BJ (cell line): ENCODE data around the gene TMEM44. TPM values are rescaled to one million over a fixed set of nuclear protein-coding genes. Genes with fewer than 3 reads are reported as not detected.

Source experiments
- CTCF ChIA-PET: fragments of 350-600 bp; formaldehyde crosslinking; extraction: SDS; loops from one replicate; lab custom pipeline; 2021; ENCODE audit warnings: antibody characterized with exemption, inconsistent platforms; lab: Yijun Ruan, JAX
- POLR2A ChIA-PET: fragments of 300-600 bp; sonication (Branson Sonifier 250); formaldehyde crosslinking; extraction: SDS; loops from one replicate; lab custom pipeline; 2021; ENCODE audit warnings: antibody characterized with exemption; lab: Charles Lee
- DNase-seq: peaks from one replicate; pipeline ENCODE4 v3.0.0-alpha.2; 2011; ENCODE audit warnings: low read depth
- H3K27me3 ChIP-seq: 2 replicates; pipeline ENCODE4 v1.6.0; 2011; ENCODE audit warnings: low read length; ENCODE audit not compliant: control insufficient read depth, insufficient read depth
- H3K36me3 ChIP-seq: 2 replicates; pipeline ENCODE4 v1.5.1; 2011; ENCODE audit warnings: low read length; ENCODE audit not compliant: control insufficient read depth, insufficient read depth
- H3K4me3 ChIP-seq: 2 replicates; pipeline ENCODE4 v1.5.1; 2011; ENCODE audit warnings: low read depth, mild to moderate bottlenecking, control low read depth, low read length
- polyA plus RNA-seq: library from polyadenylated mRNA; depleted of rRNA; stranded (reverse); fragments of >200 nt; gene quantifications from 2 replicates; pipeline ENCODE4 v1.2.3, GENCODE V29; 2011
- TF ChIP-seq, protein P1 (sequence below): IDR thresholded peaks from 2 replicates; pipeline ENCODE4 v1.5.1; 2011; ENCODE audit warnings: low read depth, mild to moderate bottlenecking, control low read depth, inconsistent platforms, low read length, moderate library complexity; ENCODE audit not compliant: insufficient read depth

Gene TMEM44
- polyA plus RNA-seq, 1 experiment: 17.7 TPM

DNA sequence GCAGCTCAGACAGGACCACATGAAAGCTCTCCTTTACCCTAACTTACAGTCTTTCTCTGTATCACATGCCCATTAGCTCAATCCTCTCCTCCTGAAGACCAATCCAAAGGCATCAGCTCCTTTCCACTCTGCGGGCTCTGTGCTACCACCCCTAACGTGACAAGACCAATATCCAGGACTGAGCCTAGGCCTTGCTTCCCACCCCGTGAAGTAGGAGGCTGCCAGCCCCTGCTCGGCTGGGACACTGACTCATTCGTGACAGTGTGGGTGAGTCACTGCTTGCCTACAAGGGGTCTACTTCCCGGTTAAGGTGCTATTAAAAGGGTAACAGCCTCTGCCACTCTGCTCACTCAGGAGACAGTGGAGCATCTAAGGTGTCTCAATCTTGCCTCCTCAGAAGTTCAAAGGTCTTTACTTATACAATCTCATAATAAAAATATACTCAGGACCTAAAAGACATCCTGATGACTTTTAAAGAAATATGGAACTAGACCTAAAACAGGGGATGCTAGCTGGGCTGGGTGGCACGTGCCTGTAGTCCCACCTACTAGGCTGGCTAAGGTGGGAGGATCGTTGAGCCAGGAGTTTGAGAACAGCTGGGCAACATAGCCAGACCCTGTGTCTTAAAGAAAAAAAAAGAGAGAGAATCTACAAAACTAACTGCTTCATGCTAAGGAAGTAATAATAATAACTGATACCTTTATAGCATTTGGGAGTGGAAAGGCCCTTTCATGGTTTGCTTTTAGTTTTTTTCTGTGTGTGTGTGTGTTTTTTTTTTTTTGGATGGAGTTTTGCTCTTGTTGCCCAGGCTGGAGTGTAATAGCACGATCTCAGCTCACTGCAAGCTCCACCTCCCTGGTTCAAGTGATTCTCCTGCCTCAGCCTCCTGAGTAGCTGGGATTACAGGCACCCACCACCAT, 55.0 kb downstream of the TMEM44 start:
- peak; percentile 66 for DNase-seq
- ChIA-PET POLR2A (no interaction called here), CTCF (interaction anchor here (1.0 to 2.1 kb wide), 3 partner anchors 12 to 106 kb away, joined by 3 to 7 read pairs (median 3); no protein-coding TSS in a partner anchor)
- H3K27me3 ChIP-seq: no peaks in the 10 kb centered on the region
- no peaks in the 10 kb centered on the region for H3K36me3 ChIP-seq
- no peak overlapping the region for H3K4me3 ChIP-seq
- TF ChIP-seq, protein P1, sequence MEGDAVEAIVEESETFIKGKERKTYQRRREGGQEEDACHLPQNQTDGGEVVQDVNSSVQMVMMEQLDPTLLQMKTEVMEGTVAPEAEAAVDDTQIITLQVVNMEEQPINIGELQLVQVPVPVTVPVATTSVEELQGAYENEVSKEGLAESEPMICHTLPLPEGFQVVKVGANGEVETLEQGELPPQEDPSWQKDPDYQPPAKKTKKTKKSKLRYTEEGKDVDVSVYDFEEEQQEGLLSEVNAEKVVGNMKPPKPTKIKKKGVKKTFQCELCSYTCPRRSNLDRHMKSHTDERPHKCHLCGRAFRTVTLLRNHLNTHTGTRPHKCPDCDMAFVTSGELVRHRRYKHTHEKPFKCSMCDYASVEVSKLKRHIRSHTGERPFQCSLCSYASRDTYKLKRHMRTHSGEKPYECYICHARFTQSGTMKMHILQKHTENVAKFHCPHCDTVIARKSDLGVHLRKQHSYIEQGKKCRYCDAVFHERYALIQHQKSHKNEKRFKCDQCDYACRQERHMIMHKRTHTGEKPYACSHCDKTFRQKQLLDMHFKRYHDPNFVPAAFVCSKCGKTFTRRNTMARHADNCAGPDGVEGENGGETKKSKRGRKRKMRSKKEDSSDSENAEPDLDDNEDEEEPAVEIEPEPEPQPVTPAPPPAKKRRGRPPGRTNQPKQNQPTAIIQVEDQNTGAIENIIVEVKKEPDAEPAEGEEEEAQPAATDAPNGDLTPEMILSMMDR: no peak

DNA sequence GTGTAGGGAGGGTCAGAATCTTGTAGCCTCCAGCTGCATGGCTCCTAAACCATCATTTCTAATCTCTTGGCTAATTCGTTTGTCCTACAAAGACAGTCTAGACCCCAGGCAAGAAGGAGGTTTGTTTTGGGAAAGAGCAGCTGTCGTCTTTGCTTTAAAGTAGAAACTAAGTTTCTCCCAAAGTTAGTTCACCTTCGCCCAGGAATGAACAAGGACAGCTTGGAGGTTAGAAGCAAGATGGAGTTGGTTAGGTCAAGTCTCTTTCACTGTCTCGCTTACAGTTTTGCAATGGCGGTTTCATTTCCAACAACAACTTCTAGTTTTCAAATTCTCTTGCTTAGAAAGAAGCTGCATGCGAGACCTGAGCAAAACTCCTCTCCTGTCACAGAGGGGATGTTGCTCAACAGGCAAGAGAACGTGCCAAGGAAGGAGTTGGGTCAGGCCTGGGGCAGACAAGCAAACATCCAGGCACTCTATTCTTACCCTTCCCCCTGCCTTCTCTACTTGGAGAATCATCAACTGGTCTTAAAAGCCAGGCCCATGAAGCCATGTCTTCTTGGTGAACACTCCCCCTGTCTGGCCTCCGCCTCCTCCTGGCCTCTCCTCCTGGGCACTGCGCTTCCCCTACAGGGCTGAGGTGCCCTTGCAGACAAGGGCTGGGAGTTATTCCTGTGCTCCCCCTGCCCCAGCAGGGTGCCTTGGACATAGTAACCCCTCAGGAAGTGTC, 57.6 kb downstream of the TMEM44 start:
- no peak overlapping the region for H3K4me3 ChIP-seq
- TF ChIP-seq, protein P1: no peak
- no peaks in the 10 kb centered on the region for H3K27me3 ChIP-seq
- ChIA-PET POLR2A (no interaction called here), CTCF (interaction anchor here (0.9 to 5.5 kb wide), 7 partner anchors 11 to 103 kb away, joined by 3 to 49 read pairs (median 3); no protein-coding TSS in a partner anchor)
- no peaks in the 10 kb centered on the region for H3K36me3 ChIP-seq
- DNase-seq: no peak

DNA sequence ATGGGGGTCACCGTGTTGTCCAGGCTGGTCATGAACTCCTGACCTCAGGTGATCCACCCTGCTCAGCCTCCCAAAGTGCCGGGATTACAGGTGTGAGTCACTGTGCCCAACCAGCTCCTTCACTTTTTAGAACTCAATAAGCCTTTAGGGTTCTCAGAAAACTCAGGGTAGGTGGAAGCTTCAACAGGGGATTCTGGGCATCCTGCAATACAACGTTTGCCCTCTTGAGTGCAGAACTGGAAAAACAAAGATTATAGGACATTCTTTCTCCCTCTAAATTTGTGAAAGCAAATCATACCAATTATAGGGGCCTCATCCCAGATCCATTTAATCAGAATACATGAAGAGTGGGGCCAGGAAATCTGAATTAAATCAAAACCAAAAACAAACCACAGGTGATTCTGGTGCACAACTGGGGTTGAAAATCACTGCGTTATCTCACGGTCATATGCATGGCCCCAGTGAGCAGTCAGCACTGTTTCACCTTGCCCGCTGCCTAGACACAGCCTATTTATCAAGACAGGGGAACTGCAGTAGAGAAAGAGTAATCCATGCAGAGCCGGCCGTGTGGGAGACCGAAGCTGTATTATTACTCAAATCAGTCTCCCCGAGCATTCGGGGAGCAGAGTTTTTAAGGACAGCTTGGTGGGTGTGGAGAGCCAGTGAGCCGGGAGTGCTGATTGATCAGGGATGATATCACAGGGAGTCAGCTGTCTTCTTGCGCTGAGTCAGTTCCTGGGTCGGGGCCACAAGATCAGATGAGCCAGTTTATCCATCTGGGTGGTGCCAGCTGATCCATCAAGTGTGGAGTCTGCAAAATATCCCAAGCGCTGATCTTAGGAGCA, 58.4 kb downstream of the TMEM44 start:
- Histone ChIP-seq H3K36me3 (no peaks in the 10 kb centered on the region), H3K27me3 (no peaks in the 10 kb centered on the region), H3K4me3 (no peak overlapping the region)
- ChIA-PET CTCF (interaction anchor here (0.8 to 5.5 kb wide), 10 partner anchors 12 to 107 kb away, joined by 3 to 49 read pairs (median 3); no protein-coding TSS in a partner anchor), POLR2A (interaction anchor here (0.6 kb wide), 1 partner anchor 194 kb away, joined by 4 read pairs; no protein-coding TSS in a partner anchor)
- no peak for DNase-seq
- TF ChIP-seq, protein P1: peak; percentile 26; the same call in 1 of the 2 replicates

DNA sequence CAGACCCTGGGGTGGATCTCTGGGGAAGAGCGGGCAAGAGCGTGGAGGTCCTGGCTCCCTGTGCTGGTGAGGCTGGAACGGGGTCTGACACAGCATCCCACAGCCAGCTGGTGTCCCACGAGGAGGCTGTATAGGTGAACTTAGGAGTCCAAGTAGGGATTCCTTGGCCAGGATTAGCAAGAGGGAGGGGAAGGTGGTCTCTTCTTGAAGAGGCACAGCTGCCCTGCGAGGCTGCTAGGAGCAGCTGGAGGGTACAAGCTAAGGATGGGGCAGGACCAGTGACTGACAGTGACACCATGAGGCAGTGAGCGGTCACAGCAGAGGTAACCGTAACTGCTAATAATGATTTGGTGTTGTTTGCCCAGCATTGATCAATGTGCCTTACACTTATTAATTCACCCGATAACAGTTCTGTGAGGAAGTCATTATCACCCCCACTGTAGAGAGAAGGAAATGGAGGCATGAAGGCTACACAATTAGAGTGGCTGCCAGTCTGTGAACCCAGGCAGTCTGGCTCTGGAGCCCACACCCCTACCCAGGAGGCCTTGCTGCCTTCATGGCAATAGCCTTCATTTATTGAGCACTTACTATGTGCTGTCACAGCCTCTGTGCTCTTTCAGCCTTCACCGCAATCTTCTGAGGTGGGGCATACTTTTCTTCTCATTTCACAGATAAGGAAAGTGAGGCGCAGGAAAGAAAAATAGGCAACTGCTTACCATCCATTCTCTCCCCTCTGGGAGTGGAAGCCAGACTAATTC, 59.4 kb downstream of the TMEM44 start:
- DNase-seq: no peak
- POLR2A ChIA-PET: interaction anchor here (0.6 kb wide), 1 partner anchor 195 kb away, joined by 4 read pairs; no protein-coding TSS in a partner anchor

More for the DNA sequence above, 59.4 kb downstream of the TMEM44 start:
- TF ChIP-seq, protein P1: peak; percentile 47
- CTCF ChIA-PET: interaction anchor here (0.8 to 5.5 kb wide), 11 partner anchors 8 to 224 kb away, joined by 3 to 49 read pairs (median 4); no protein-coding TSS in a partner anchor
- Histone ChIP-seq H3K4me3 (no peak overlapping the region), H3K27me3 (no peaks in the 10 kb centered on the region), H3K36me3 (no peaks in the 10 kb centered on the region)
